ENCODE results near the gene SLC66A3. TPM values are rescaled to one million over a fixed set of nuclear protein-coding genes. Genes with fewer than 3 reads are reported as not detected.

The SLC66A3 gene
- total RNA-seq, result 14.2 and 18.6 TPM in 2 replicates

DNA sequence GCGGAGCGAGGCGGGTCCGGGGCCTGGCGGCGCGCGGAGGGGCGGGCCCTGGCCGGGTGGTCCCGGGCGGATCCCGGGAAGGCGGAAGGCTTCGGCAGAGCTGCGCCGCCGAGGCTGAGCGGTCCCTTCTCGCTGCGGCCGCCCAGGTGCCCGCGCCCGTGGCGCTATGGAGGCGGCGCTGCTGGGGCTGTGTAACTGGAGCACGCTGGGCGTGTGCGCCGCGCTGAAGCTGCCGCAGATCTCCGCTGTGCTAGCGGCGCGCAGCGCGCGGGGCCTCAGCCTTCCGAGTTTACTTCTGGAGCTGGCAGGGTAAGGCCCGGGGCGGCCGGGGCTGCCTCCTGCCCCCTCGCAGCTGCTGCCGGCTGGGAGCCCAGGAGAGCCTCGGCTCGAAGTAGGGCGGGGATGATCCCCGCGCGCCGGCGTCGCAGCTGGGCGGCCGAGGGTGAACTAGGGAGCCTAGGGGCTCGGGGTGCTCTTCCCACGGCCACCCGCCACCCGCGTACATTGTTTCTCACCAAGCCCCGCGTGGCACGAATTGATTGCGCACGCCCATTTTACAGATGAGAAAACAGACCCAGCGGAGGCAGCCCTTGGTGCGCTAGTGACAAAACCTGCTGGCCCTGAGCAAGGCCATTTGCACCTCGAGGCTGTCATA is at the start of gene SLC66A3:
SLC66A3 (plus strand) TSS at position 87 of the 655 bp plus-strand sequence; CDS start at position 167, 80 bp downstream.
- Histone ChIP-seq H3K27me3 (ENCODE audit: control insufficient read depth, insufficient read depth, low read length) (peaks cover 3% of the 10 kb centered on the region), H3K36me3 (ENCODE audit: control insufficient read depth, insufficient read depth, low read length) (no peaks in the 10 kb centered on the region), H3K4me3 (ENCODE audit: low read depth, low read length) (peak within 1 kb of the TSS; percentile 50)
- DNase-seq (ENCODE audit: low read depth), result peak; percentile 54
- TF ChIP-seq, protein P1, sequence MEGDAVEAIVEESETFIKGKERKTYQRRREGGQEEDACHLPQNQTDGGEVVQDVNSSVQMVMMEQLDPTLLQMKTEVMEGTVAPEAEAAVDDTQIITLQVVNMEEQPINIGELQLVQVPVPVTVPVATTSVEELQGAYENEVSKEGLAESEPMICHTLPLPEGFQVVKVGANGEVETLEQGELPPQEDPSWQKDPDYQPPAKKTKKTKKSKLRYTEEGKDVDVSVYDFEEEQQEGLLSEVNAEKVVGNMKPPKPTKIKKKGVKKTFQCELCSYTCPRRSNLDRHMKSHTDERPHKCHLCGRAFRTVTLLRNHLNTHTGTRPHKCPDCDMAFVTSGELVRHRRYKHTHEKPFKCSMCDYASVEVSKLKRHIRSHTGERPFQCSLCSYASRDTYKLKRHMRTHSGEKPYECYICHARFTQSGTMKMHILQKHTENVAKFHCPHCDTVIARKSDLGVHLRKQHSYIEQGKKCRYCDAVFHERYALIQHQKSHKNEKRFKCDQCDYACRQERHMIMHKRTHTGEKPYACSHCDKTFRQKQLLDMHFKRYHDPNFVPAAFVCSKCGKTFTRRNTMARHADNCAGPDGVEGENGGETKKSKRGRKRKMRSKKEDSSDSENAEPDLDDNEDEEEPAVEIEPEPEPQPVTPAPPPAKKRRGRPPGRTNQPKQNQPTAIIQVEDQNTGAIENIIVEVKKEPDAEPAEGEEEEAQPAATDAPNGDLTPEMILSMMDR (IDR thresholded peaks at IDR 0.05; ENCODE audit: insufficient read depth, low read length, poor library complexity, severe bottlenecking), result no peak

GRCh38 chr2:11109002-11109401 is 46.3 kb upstream of the SLC66A3 start:
- Histone ChIP-seq H3K4me3 (ENCODE audit: low read depth, low read length) (no peak overlapping the region), H3K36me3 (ENCODE audit: control insufficient read depth, insufficient read depth, low read length) (no peaks in the 10 kb centered on the region), H3K27me3 (ENCODE audit: control insufficient read depth, insufficient read depth, low read length) (peaks cover 4% of the 10 kb centered on the region)
- TF ChIP-seq, protein P1 (IDR thresholded peaks at IDR 0.05; ENCODE audit: insufficient read depth, low read length, poor library complexity, severe bottlenecking), result no peak
- DNase-seq (ENCODE audit: low read depth), result no peak

DNA sequence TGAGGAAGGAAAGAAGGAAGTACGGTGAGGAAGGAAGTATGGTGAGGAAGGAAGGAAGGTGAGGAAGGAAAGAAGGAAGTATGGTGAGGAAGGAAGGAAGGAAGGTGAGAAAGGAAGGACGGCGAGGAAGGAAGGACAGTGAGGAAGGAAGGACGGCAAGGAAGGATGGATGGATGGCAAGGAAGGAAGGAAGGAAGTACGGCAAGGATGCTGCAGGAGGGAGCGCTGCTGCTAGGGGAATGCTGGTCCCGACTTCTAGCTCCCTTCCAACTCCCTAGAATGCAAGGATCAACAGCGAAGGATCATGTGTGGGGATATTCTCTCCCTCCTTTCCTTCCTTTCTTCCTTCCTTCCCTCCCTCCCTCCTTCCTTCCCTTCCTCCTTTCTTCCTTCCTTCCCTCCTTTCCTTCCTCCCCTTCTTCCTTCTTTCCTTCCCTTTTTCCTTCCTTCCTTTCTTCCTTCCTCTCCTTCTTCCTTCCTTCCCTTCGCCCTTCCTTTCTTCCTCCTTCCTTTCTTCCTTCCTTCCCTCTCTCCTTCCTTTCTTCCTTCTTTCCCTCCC is 42.3 kb upstream of the SLC66A3 start:
- H3K27me3 ChIP-seq (ENCODE audit: control insufficient read depth, insufficient read depth, low read length), result peaks cover 4% of the 10 kb centered on the region
- DNase-seq (ENCODE audit: low read depth), result no peak
- TF ChIP-seq, protein P1 (IDR thresholded peaks at IDR 0.05; ENCODE audit: insufficient read depth, low read length, poor library complexity, severe bottlenecking), result no peak
- no peaks in the 10 kb centered on the region for H3K36me3 ChIP-seq (ENCODE audit: control insufficient read depth, insufficient read depth, low read length)
- H3K4me3 ChIP-seq (ENCODE audit: low read depth, low read length), result no peak overlapping the region

DNA sequence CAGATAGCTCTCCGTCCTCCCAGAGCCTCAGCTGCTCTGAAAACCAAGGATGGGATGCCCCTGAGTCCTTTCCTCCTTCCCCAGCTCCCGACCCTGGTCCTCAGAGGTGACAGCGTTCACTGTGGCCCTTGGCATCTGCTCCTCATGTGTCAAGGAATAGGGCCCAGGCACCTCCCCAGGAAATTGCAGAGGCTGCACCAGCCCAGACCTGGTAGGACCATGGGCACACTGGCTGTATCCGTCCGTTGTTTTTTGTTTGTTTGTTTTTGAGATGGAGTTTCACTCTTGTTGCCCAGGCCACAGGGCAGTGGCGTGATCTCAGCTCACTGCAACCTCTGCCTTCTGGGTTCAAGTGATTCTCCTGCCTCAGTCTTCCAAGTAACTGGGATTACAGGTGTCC is 37.5 kb upstream of the SLC66A3 start:
- TF ChIP-seq, protein P1 (IDR thresholded peaks at IDR 0.05; ENCODE audit: insufficient read depth, low read length, poor library complexity, severe bottlenecking), result no peak
- no peaks in the 10 kb centered on the region for H3K36me3 ChIP-seq (ENCODE audit: control insufficient read depth, insufficient read depth, low read length)
- peaks cover 4% of the 10 kb centered on the region for H3K27me3 ChIP-seq (ENCODE audit: control insufficient read depth, insufficient read depth, low read length)
- DNase-seq (ENCODE audit: low read depth), result no peak
- H3K4me3 ChIP-seq (ENCODE audit: low read depth, low read length), result no peak overlapping the region

GRCh38 chr2:11118761-11119160 is 36.5 kb upstream of the SLC66A3 start:
- H3K27me3 ChIP-seq (ENCODE audit: control insufficient read depth, insufficient read depth, low read length), result peaks cover 2% of the 10 kb centered on the region
- no peak for DNase-seq (ENCODE audit: low read depth)
- no peak overlapping the region for H3K4me3 ChIP-seq (ENCODE audit: low read depth, low read length)
- TF ChIP-seq, protein P1 (IDR thresholded peaks at IDR 0.05; ENCODE audit: insufficient read depth, low read length, poor library complexity, severe bottlenecking), result no peak
- H3K36me3 ChIP-seq (ENCODE audit: control insufficient read depth, insufficient read depth, low read length), result no peaks in the 10 kb centered on the region

All from kidney epithelial cell (primary cell).